Measurements from ENCODE around the gene NEMF. TPM values are rescaled to one million over a fixed set of nuclear protein-coding genes. Genes with fewer than 3 reads are reported as not detected.

The NEMF gene
- total RNA-seq, 1 experiment from 2014 or later, result 57.7 TPM

GRCh38 chr14:49761839-49762551 is 90.6 kb downstream of the NEMF start:
- no peak overlapping the region for H3K9ac ChIP-seq (ENCODE audit: low read length)
- no peak overlapping the region for H3K27ac ChIP-seq (ENCODE audit: low read depth, low read length)
- ATAC-seq (no peak), DNase-seq (ENCODE audit: low read depth, low spot score) (no peak)
- no peaks in the 10 kb centered on the region for H3K27me3 ChIP-seq (ENCODE audit: insufficient read depth, low read length)
- no peaks in the 10 kb centered on the region for H3K9me3 ChIP-seq (ENCODE audit: control insufficient read depth in 1 of 2, insufficient read depth in 1 of 2, low read depth in 1 of 2, low read length in 2 of 2)
- no peaks in the 10 kb centered on the region for H4K20me1 ChIP-seq (ENCODE audit: insufficient read depth)
- ChIA-PET RAD21 (ENCODE audit: low non-redundant PET in 1 of 2, low total read pairs in 2 of 2, uncharacterized antibody in 2 of 2, unreplicated experiment in 2 of 2) (no interaction called here), CTCF (no interaction called here), POLR2A (no interaction called here)
- TF ChIP-seq EZH2 (IDR thresholded peaks at IDR 0.05) (no peak), POLR2A (IDR thresholded peaks at IDR 0.05; ENCODE audit: borderline replicate concordance, extremely low read depth, insufficient read depth, insufficient read length) (no peak), ZNF274 (IDR thresholded peaks at IDR 0.05; ENCODE audit: low read depth, low read length) (no peak), SP1 (IDR thresholded peaks at IDR 0.05; ENCODE audit: low read depth) (no peak), CTCF (IDR thresholded peaks at IDR 0.05 in 2 of 3, conservative IDR thresholded peaks at IDR 0.05 in 1 of 3; ENCODE audit: borderline replicate concordance in 1 of 3, insufficient read depth in 1 of 3, low read depth in 2 of 3, low read length in 2 of 3) (no peak), REST (IDR thresholded peaks at IDR 0.05; ENCODE audit: low read depth) (no peak), ZBTB33 (IDR thresholded peaks at IDR 0.05; ENCODE audit: extremely low read depth, insufficient replicate concordance, low read length) (no peak), FOSL1 (IDR thresholded peaks at IDR 0.05; ENCODE audit: low read depth) (no peak), EZH2phosphoT487 (IDR thresholded peaks at IDR 0.05; ENCODE audit: borderline replicate concordance) (no peak), RAD21 (IDR thresholded peaks at IDR 0.05; ENCODE audit: low read depth) (no peak), TCF7L2 (IDR thresholded peaks at IDR 0.05; ENCODE audit: borderline replicate concordance, extremely low read depth, insufficient read depth, insufficient read length) (no peak), YY1 (IDR thresholded peaks at IDR 0.05; ENCODE audit: extremely low read depth, insufficient replicate concordance, low read depth, low read length) (no peak), MAX (IDR thresholded peaks at IDR 0.05) (no peak), SIN3A (IDR thresholded peaks at IDR 0.05; ENCODE audit: low read depth) (no peak), ELF1 (IDR thresholded peaks at IDR 0.05; ENCODE audit: borderline replicate concordance, low read depth) (no peak), ATF3 (IDR thresholded peaks at IDR 0.05) (no peak)
- peaks cover 5 to 8% of the 10 kb centered on the region in 2 experiments for H3K4me1 ChIP-seq (ENCODE audit: control insufficient read depth in 1 of 2, insufficient read depth in 2 of 2, low read length in 2 of 2)
- H3K36me3 ChIP-seq (ENCODE audit: control insufficient read depth in 1 of 2, insufficient read depth in 2 of 2, low read length in 2 of 2), result no peaks in the 10 kb centered on the region
- H3K9me2 ChIP-seq (ENCODE audit: insufficient read depth), result no peaks in the 10 kb centered on the region
- no peak overlapping the region for H3K4me2 ChIP-seq (ENCODE audit: low read length)
- BruUV-seq (replicated peaks), result no TSS peak
- no peak overlapping the region for H3K4me3 ChIP-seq (replicated peaks in 1 of 2; ENCODE audit: low read depth in 1 of 2, low read length in 2 of 2)
- no peak overlapping the region for H2AFZ ChIP-seq (ENCODE audit: low read depth, low read length, poor library complexity, severe bottlenecking)
- H3K79me2 ChIP-seq (ENCODE audit: insufficient read depth, low read length), result no peaks in the 10 kb centered on the region
- intact Hi-C loops (cut with micrococcal nuclease), result no loop called here
